AG04449 (cell line): ENCODE measurements around the gene ZBTB32.

Source experiments
- CTCF ChIA-PET: fragments of 350-600 bp; formaldehyde crosslinking; extraction: SDS; loops from one replicate; lab custom pipeline; 2021; ENCODE audit warnings: antibody characterized with exemption; lab: Yijun Ruan, JAX
- POLR2A ChIA-PET: fragments of 400-600, 350-600 bp; formaldehyde crosslinking; extraction: SDS; loops from one replicate; lab custom pipeline; 2020; ENCODE audit warnings: antibody characterized with exemption, inconsistent platforms; lab: Yijun Ruan, JAX
- DNase-seq: peaks from one replicate; pipeline ENCODE4 v3.0.0-alpha.2; 2010; ENCODE audit warnings: low read depth, low spot score
- H3K4me3 ChIP-seq: 2 replicates; pipeline ENCODE4 v1.5.1; 2011; ENCODE audit warnings: low read depth, mild to moderate bottlenecking, control low read depth, low read length
- TF ChIP-seq, protein P1 (sequence below): IDR thresholded peaks from one replicate; pipeline ENCODE4 v1.5.1; 2011; ENCODE audit warnings: mild to moderate bottlenecking, moderate library complexity, low read length, control low read depth, inconsistent platforms; ENCODE audit not compliant: insufficient read depth; ENCODE audit errors: missing control alignments

Gene ZBTB32

DNA sequence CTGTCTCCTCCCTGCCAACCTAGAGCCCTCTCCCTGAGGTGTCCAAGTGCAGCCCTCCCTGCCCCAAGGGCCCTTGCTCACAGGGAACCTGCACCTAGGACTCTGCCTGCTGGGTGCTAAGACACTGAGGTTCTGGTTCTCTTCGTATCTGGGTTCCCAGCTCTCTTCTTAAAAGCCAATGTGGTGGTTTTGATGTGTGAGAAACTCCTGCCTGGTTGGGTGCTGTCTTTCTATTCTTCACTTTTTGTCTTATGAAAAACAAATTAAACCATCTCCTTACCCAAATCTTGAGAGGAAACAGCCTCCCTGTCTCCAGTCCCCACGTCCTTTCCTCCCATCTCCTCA lies 9.1 kb downstream of the ZBTB32 start:
- no peak overlapping the region for H3K4me3 ChIP-seq
- DNase-seq: no peak
- CTCF ChIA-PET: interaction anchor here (1.0 to 5.4 kb wide), 3 partner anchors 9 to 165 kb away, joined by 3 to 23 read pairs (median 19); partner anchors contain the start of gene ZBTB32
- POLR2A ChIA-PET: no interaction called here
- TF ChIP-seq, protein P1, sequence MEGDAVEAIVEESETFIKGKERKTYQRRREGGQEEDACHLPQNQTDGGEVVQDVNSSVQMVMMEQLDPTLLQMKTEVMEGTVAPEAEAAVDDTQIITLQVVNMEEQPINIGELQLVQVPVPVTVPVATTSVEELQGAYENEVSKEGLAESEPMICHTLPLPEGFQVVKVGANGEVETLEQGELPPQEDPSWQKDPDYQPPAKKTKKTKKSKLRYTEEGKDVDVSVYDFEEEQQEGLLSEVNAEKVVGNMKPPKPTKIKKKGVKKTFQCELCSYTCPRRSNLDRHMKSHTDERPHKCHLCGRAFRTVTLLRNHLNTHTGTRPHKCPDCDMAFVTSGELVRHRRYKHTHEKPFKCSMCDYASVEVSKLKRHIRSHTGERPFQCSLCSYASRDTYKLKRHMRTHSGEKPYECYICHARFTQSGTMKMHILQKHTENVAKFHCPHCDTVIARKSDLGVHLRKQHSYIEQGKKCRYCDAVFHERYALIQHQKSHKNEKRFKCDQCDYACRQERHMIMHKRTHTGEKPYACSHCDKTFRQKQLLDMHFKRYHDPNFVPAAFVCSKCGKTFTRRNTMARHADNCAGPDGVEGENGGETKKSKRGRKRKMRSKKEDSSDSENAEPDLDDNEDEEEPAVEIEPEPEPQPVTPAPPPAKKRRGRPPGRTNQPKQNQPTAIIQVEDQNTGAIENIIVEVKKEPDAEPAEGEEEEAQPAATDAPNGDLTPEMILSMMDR: no peak

DNA sequence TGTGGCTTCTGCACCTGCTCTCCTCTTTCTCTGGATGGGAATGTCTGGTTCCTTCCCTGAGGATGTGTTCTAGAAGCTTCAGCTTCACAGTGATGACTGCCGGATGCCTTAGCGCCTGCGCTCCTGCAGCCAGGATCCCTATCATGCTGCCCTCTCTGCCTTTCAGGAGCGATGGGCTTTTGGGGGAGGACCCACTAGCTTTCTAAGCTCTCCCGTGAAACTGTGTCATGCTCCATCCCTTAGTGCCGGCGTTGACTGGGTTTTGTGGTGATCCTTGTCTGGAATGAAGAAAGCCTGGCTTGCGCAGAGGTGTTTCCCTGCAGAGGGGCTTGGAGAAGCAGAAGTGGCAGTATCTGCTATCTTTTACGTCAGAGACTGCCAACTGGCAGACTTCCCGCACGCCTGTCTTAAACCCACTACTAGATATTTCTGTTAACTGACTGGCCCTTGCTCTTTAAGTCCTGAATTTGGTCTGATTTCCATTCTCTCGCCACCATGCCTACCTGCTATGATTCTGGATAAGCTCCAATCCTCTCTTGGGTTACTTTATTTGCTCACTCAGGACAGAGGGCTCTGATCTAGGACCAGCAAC lies 9.6 kb downstream of the ZBTB32 start:
- no peak for DNase-seq
- TF ChIP-seq, protein P1: no peak
- ChIA-PET POLR2A (no interaction called here), CTCF (interaction anchor here (0.8 to 5.4 kb wide), 6 partner anchors 9 to 165 kb away, joined by 3 to 23 read pairs (median 10); partner anchors contain the start of gene ZBTB32)
- H3K4me3 ChIP-seq: no peak overlapping the region

DNA sequence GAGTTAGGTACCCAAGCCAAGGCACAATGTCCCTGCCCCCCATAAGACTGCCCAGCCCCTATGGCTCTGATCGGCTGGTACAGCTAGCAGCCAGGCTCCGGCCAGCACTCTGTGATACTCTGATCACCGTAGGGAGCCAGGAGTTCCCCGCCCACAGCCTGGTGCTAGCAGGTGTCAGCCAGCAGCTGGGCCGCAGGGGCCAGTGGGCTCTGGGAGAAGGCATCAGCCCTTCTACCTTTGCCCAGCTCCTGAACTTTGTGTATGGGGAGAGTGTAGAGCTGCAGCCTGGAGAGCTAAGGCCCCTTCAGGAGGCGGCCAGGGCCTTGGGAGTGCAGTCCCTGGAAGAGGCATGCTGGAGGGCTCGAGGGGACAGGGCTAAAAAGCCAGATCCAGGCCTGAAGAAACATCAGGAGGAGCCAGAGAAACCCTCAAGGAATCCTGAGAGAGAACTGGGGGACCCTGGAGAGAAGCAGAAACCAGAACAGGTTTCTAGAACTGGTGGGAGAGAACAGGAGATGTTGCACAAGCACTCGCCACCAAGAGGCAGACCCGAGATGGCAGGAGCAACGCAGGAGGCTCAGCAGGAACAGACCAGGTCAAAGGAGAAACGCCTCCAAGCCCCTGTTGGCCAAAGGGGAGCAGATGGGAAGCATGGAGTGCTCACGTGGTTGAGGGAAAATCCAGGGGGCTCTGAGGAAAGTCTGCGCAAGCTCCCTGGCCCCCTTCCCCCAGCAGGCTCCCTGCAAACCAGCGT lies 10.4 kb downstream of the ZBTB32 start:
- POLR2A ChIA-PET: no interaction called here
- no peak overlapping the region for H3K4me3 ChIP-seq
- CTCF ChIA-PET: interaction anchor here (0.8 to 5.4 kb wide), 10 partner anchors 10 to 166 kb away, joined by 3 to 23 read pairs (median 4); partner anchors contain the start of genes LIN37 and ZBTB32
- DNase-seq: no peak
- TF ChIP-seq, protein P1: no peak

DNA sequence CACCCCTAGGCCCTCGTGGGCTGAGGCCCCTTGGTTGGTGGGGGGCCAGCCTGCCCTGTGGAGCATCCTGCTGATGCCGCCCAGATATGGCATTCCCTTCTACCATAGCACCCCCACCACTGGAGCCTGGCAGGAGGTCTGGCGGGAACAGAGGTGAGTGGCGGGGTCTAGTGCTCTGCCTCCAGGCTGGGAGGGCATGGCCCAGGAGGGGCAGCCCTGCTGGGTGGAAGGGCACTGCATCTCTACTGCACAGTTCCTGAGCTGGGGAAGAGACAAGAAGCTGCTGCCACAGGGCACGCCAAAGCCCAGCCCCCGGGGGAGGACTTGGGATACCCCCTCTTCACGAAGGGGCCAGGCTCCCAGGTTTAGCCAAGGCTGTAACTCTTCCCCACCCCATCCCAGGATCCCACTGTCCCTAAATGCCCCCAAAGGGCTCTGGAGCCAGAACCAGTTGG lies 11.0 kb downstream of the ZBTB32 start:
- TF ChIP-seq, protein P1: no peak
- ChIA-PET CTCF (interaction anchor here (0.9 to 5.4 kb wide), 10 partner anchors 11 to 167 kb away, joined by 3 to 23 read pairs (median 4); partner anchors contain the start of genes LIN37 and ZBTB32), POLR2A (no interaction called here)
- H3K4me3 ChIP-seq: no peak overlapping the region
- no peak for DNase-seq

DNA sequence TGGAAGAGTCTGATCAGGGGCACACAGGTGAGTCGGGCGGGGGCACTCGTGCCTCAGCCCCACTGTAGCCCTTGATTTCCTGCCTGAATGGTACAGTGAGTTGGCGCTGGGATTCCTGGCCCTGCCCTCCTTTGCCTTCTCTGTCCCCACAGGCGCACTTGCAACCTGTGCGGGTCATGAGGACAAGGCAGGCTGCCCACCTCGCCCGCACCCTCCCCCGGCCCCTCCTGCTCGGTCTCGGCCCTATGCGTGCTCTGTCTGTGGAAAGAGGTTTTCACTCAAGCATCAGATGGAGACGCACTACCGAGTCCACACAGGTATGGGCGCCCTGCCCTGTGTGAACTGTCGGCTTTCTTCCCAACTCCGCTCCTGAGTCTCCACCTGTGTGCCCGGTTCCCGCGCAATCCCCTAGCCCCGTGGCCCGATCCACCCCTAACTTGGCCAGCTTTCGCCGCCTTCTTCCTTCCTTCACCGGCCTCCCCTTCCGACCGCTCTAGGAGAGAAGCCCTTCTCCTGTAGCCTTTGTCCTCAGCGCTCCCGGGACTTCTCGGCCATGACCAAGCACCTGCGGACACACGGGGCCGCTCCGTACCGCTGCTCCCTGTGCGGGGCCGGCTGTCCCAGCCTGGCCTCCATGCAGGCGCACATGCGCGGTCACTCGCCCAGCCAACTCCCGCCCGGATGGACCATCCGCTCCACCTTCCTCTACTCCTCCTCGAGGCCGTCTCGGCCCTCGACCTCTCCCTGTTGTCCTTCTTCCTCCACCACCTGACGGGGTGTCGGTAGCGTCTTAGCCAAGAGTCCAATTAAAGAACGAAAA lies 11.8 kb downstream of the ZBTB32 start:
- CTCF ChIA-PET: interaction anchor here (0.5 to 5.4 kb wide), 10 partner anchors 10 to 364 kb away, joined by 3 to 23 read pairs (median 4); partner anchors contain the start of gene LIN37

More for the DNA sequence above, 11.8 kb downstream of the ZBTB32 start:
- no peak for DNase-seq
- POLR2A ChIA-PET: no interaction called here
- TF ChIP-seq, protein P1: no peak
- peak overlapping the region; percentile 85 for H3K4me3 ChIP-seq
